K562 (cell line): Measurements from ENCODE around the gene INTS2. TPM values are rescaled to one million over a fixed set of nuclear protein-coding genes. Genes with fewer than 3 reads are reported as not detected.

Experiments used
- ATAC-seq: fragments of 200-7000 bp; cut with Tn5 transposase; 3 replicates; pipeline ENCODE4 v1.9.1; 2020; ENCODE audit warnings: moderate library complexity
- BruUV-seq: library from RNA; stranded (reverse); fragments of 400-500 nt; replicated peaks from 2 replicates; lab custom pipeline; 2021; lab: Mats Ljungman, UMichigan
- CTCF ChIA-PET: fragments of 300-600 bp; formaldehyde crosslinking; extraction: SDS; loops from one replicate; lab custom pipeline; 2021; ENCODE audit warnings: low intra/inter-chr PET ratio; lab: Yijun Ruan, JAX
- POLR2A ChIA-PET: fragments of 300-600, 350-650 bp; sonication (Branson Sonifier 250); formaldehyde crosslinking; extraction: SDS; loops from one replicate; lab custom pipeline; 2021; ENCODE audit warnings: antibody characterized with exemption, inconsistent platforms; lab: Yijun Ruan, JAX
- DNase-seq, 4 experiments: peaks; one replicate each; pipeline versions ENCODE4 v3.0.0 to v3.0.0-alpha.2; 2011 to 2018; ENCODE audit warnings: low spot score in 3 of 4, mixed read lengths in 3 of 4; ENCODE audit errors: extremely low read depth in 1 of 4
- FAIRE-seq: peaks from 2 replicates; lab custom pipeline; 2011; peaks lifted over from hg19 to GRCh38; lab: Jason Lieb, UNC
- H2AFZ ChIP-seq: 2 replicates; pipeline ENCODE4 v1.6.0; 2011; ENCODE audit warnings: low read depth, low read length, control low read depth, inconsistent platforms
- H3K27ac ChIP-seq: fragments of 200-600 bp; 3 replicates; pipeline ENCODE4 v1.8.0; 2011; ENCODE audit warnings: low read depth, mild to moderate bottlenecking, control low read depth, inconsistent platforms, low read length, moderate library complexity, mixed read lengths; ENCODE audit errors: extremely low read depth
- H3K27me3 ChIP-seq, 2 experiments: fragments of 300-600 bp in 1 of 2; 2 replicates in 1 of 2; 3 replicates in 1 of 2; pipeline versions ENCODE4 v1.6.0 to v1.8.0; 2011; ENCODE audit warnings: inconsistent platforms in 2 of 2, low read length in 2 of 2, mild to moderate bottlenecking in 1 of 2, mixed read lengths in 1 of 2, moderate library complexity in 1 of 2; ENCODE audit not compliant: control insufficient read depth in 2 of 2, insufficient read depth in 2 of 2
- H3K36me3 ChIP-seq: fragments of 300-600 bp; 3 replicates; pipeline ENCODE4 v1.8.0; 2011; ENCODE audit warnings: mild to moderate bottlenecking, low read length, inconsistent platforms; ENCODE audit not compliant: control insufficient read depth, insufficient read depth
- H3K4me1 ChIP-seq, 2 experiments: fragments of 200-600 bp in 1 of 2; replicated peaks in 1 of 2; 2 replicates in 1 of 2; 3 replicates in 1 of 2; pipeline versions ENCODE4 v1.5.1 to v1.8.0; 2011; ENCODE audit warnings: inconsistent platforms in 2 of 2, low read length in 2 of 2, mild to moderate bottlenecking in 1 of 2, mixed read lengths in 1 of 2, moderate library complexity in 1 of 2; ENCODE audit not compliant: control insufficient read depth in 2 of 2, insufficient read depth in 2 of 2
- H3K4me2 ChIP-seq: 2 replicates; pipeline ENCODE4 v1.6.1; 2011; ENCODE audit warnings: low read length, control low read depth, inconsistent platforms, mixed read lengths; ENCODE audit not compliant: insufficient read depth
- H3K4me3 ChIP-seq: fragments of 200-600 bp; sonication (generic), shearing (Covaris generic); 2 replicates; pipeline ENCODE4 v1.5.1; 2016; ENCODE audit warnings: control low read depth, inconsistent platforms
- H3K79me2 ChIP-seq: fragments of 200-600 bp; 3 replicates; pipeline ENCODE4 v1.8.0; 2011; ENCODE audit warnings: low read length, inconsistent platforms; ENCODE audit not compliant: control insufficient read depth, insufficient read depth
- H3K9ac ChIP-seq, 2 experiments: 2 replicates each; pipeline versions ENCODE4 v1.6.0 to v1.6.1; 2011; ENCODE audit warnings: low read depth in 2 of 2, low read length in 2 of 2, control low read depth in 1 of 2, inconsistent platforms in 1 of 2, mild to moderate bottlenecking in 1 of 2, mixed read lengths in 1 of 2; ENCODE audit not compliant: insufficient read depth in 1 of 2
- H3K9me1 ChIP-seq: one replicate; pipeline ENCODE4 v1.6.0; 2011; ENCODE audit warnings: inconsistent platforms, mild to moderate bottlenecking, low read length, moderate library complexity; ENCODE audit not compliant: control insufficient read depth, insufficient read depth
- H3K9me3 ChIP-seq: replicated peaks from 2 replicates; pipeline ENCODE4 v1.5.1; 2011; ENCODE audit warnings: low read depth, low read length, inconsistent platforms; ENCODE audit not compliant: control insufficient read depth, insufficient read depth
- H4K20me1 ChIP-seq: replicated peaks from 2 replicates; pipeline ENCODE4 v1.6.1; 2011; ENCODE audit warnings: low read length, inconsistent platforms, mixed read lengths; ENCODE audit not compliant: control insufficient read depth, insufficient read depth
- CREBBP ChIP-seq: IDR thresholded peaks from one replicate; pipeline ENCODE4 v1.6.1; 2012; ENCODE audit warnings: low read depth, mild to moderate bottlenecking, control low read depth, inconsistent platforms, low read length
- EWSR1 ChIP-seq: fragments of 450-650 bp; IDR thresholded peaks from 2 replicates; pipeline ENCODE4 v1.6.1; 2018; ENCODE audit warnings: borderline replicate concordance, mild to moderate bottlenecking, low read depth, moderate library complexity; ENCODE audit not compliant: partially characterized antibody
- PTBP1 ChIP-seq: fragments of 200-400 bp; formaldehyde crosslinking; IDR thresholded peaks from 2 replicates; pipeline ENCODE4 v1.6.1; 2017; ENCODE audit warnings: low read depth, low read length
- RBM22 ChIP-seq: fragments of 200-400 bp; formaldehyde crosslinking; IDR thresholded peaks from 2 replicates; pipeline ENCODE4 v1.6.1; 2018; ENCODE audit warnings: low read length, low read depth; ENCODE audit not compliant: poor library complexity, severe bottlenecking
- SPI1 ChIP-seq: IDR thresholded peaks from 2 replicates; pipeline ENCODE4 v1.6.1; 2011; ENCODE audit warnings: low read depth, low read length, control low read depth, borderline replicate concordance
- TCF15 ChIP-seq: fragments of 250-450 bp; sonication (Bioruptor Pico); IDR thresholded peaks from 2 replicates; pipeline ENCODE4 v1.8.0; 2022; ENCODE audit warnings: moderate library complexity, mild to moderate bottlenecking, inconsistent platforms
- WGBS: fragments of 100-300 bp; shearing (Covaris generic); methylation state at CpG from one replicate; pipeline ENCODE4 v1.1.6; 2016; ENCODE audit warnings: low coverage, mixed read lengths; ENCODE audit not compliant: insufficient coverage; ENCODE audit errors: missing lambda C conversion rate; 5-methylcytosine and 5-hydroxymethylcytosine counted together
- in situ Hi-C: fragments of 300-500 bp; cut with MboI; formaldehyde crosslinking; loops from 4 replicates; pipeline ENCODE4 v1.15.0; 2018; ENCODE audit warnings: inconsistent platforms, mixed read lengths
- intact Hi-C: fragments of 100-400 bp; cut with micrococcal nuclease; formaldehyde crosslinking; loops from 2 replicates; pipeline ENCODE4 v1.14.2; 2022
- polyA plus RNA-seq, 8 experiments: library from polyadenylated mRNA; depleted of rRNA in 4 of 8; stranded (reverse) in 5 of 8; unstranded in 3 of 8; fragments of >200 nt; fragmentation: Nextera tagmentation in 2 of 8; fragmentation: Illumina TruSeq in 1 of 8; extraction: Ambion mirVana in 2 of 8; extraction: Trizol in 1 of 8; gene quantifications; 2 replicates each; pipeline versions ENCODE4 v1.2.1 to v1.2.3, GENCODE V29; 2011 to 2014; ENCODE audit warnings: inconsistent platforms in 1 of 8, missing spikeins in 1 of 8
- total RNA-seq, 7 experiments: library from RNA; depleted of rRNA in 6 of 7; stranded (reverse); fragments of >200 nt in 6 of 7; fragmentation: Illumina TruSeq in 2 of 7; extraction: Trizol in 2 of 7; gene quantifications; 2 replicates each; pipeline versions ENCODE4 v1.2.1 to v1.2.3, GENCODE V29; 2011 to 2021; ENCODE audit warnings: low replicate concordance in 1 of 7

INTS2 gene
- total and polyA plus RNA-seq, 9 of the 15 experiments (the other 6 are each of a cell fraction or from before 2014, with no cell fraction given), result 4.8 to 24.7 (median 12.8) TPM

GRCh38 chr17:61817452-61817851 is 110.3 kb downstream of the INTS2 start:
- POLR2A ChIA-PET, result no interaction called here
- no peak for ATAC-seq
- 91% methylated on average over 3 of the region's 3 CpGs for WGBS

GRCh38 chr17:61816538-61816937 is 111.2 kb downstream of the INTS2 start:
- Histone ChIP-seq H4K20me1 (no peaks in the 10 kb centered on the region), H3K27me3 (no peaks in the 10 kb centered on the region), H3K79me2 (no peaks in the 10 kb centered on the region), H3K9me3 (no peaks in the 10 kb centered on the region), H3K9ac (no peak overlapping the region), H3K36me3 (peaks cover 13% of the 10 kb centered on the region), H3K4me3 (no peak overlapping the region), H3K9me1 (no peaks in the 10 kb centered on the region), H3K4me1 (no peaks in the 10 kb centered on the region), H2AFZ (no peak overlapping the region), H3K4me2 (no peak overlapping the region), H3K27ac (no peak overlapping the region)
- intact Hi-C loops (no loop called here), in situ Hi-C loops (no loop called here)
- 69% methylated on average over 4 of the region's 4 CpGs for WGBS
- ChIA-PET POLR2A (interaction anchor here (0.6 kb wide), 1 partner anchor 23 kb away, joined by 3 read pairs; no protein-coding TSS in a partner anchor), CTCF (no interaction called here)
- TF ChIP-seq SPI1 (peak; percentile 63; the same call in 1 of the 2 replicates), RBM22 (no peak)
- DNase-seq (no peak), ATAC-seq (no peak), FAIRE-seq (no peak)
- BruUV-seq, result no TSS peak

More at GRCh38 chr17:61817452-61817851, 110.3 kb downstream of the INTS2 start:
- H3K9me3 ChIP-seq, result no peaks in the 10 kb centered on the region
- no peaks in the 10 kb centered on the region for H3K4me1 ChIP-seq
- TF ChIP-seq CREBBP (no peak), PTBP1 (no peak), TCF15 (CRISPR knock-in tag) (no peak), EWSR1 (peak; percentile 71)
- H3K4me2 ChIP-seq, result no peak overlapping the region
- H3K27me3 ChIP-seq, result no peaks in the 10 kb centered on the region
- no peaks in the 10 kb centered on the region for H4K20me1 ChIP-seq
- DNase-seq (no peak), FAIRE-seq (no peak)
- H3K9me1 ChIP-seq, result no peaks in the 10 kb centered on the region
- in situ Hi-C loops, result no loop called here
- no peak overlapping the region for H3K27ac ChIP-seq
- intact Hi-C loops, result no loop called here
- BruUV-seq, result no TSS peak
- H3K9ac ChIP-seq, result no peak overlapping the region
- H2AFZ ChIP-seq, result no peak overlapping the region
- H3K36me3 ChIP-seq, result peaks cover 16% of the 10 kb centered on the region
- H3K79me2 ChIP-seq, result no peaks in the 10 kb centered on the region
- no peak overlapping the region for H3K4me3 ChIP-seq
- CTCF ChIA-PET, result no interaction called here
